Upper lobe of left lung (tissue), 4 donors: ENCODE results near the gene PLA2G4A.

Source experiments
- CTCF ChIP-seq, 6 experiments: fragments of 450-650 bp in 4 of 6; fragments of 200-600 bp in 2 of 6; sonication (generic) in 2 of 6; IDR thresholded peaks; one replicate each; pipeline ENCODE4 v1.5.1; 2016 to 2019; ENCODE audit warnings: antibody characterized with exemption in 6 of 6
- EP300 ChIP-seq, 4 donors: sonication (generic); formaldehyde crosslinking; IDR thresholded peaks; one replicate each; pipeline ENCODE4 v1.5.1; 2017; ENCODE audit warnings: antibody characterized with exemption in 4 of 4, control low read depth in 2 of 4
- POLR2A ChIP-seq, 4 donors: fragments of 450-650 bp; IDR thresholded peaks; one replicate each; pipeline ENCODE4 v1.5.1; 2016 to 2017; ENCODE audit warnings: antibody characterized with exemption in 4 of 4, mild to moderate bottlenecking in 2 of 4
- POLR2AphosphoS5 ChIP-seq, 2 donors: sonication (generic); formaldehyde crosslinking; IDR thresholded peaks; one replicate each; pipeline ENCODE4 v1.5.1; 2017; ENCODE audit warnings: antibody characterized with exemption in 2 of 2

- no peak for TF ChIP-seq POLR2AphosphoS5 (IDR thresholded peaks at IDR 0.05)
- no peak for TF ChIP-seq CTCF (IDR thresholded peaks at IDR 0.05)
- no peak for TF ChIP-seq EP300 (IDR thresholded peaks at IDR 0.05)
- no peak for TF ChIP-seq POLR2A (IDR thresholded peaks at IDR 0.05)
Observed at GRCh38 chr1:186798960-186799688, 29.6 kb upstream of the PLA2G4A start.
